Spleen (tissue), 11 donors: Measurements from ENCODE around the gene LCP1. TPM values are rescaled to one million over a fixed set of nuclear protein-coding genes. Genes with fewer than 3 reads are reported as not detected.
A peak's percentile ranks its signal among the peaks of the same experiment; 100 is the strongest.

Experiments used
- DNase-seq: peaks from one replicate; pipeline ENCODE4 v3.0.0-alpha.2; 2020
- H3K27ac ChIP-seq, 8 donors: fragments of 200-600 bp; sonication (generic) in 7 of 8; 1 replicate in 4 of 8; 2 replicates in 4 of 8; pipeline versions ENCODE4 v1.5.0 to v1.8.0; 2016 to 2021; ENCODE audit warnings: inconsistent platforms in 4 of 8, mild to moderate bottlenecking in 4 of 8, moderate library complexity in 1 of 8
- H3K27me3 ChIP-seq, 7 donors: fragments of 200-600 bp; sonication (generic) in 6 of 7; replicated peaks in 1 of 7; 1 replicate in 4 of 7; 2 replicates in 3 of 7; pipeline versions ENCODE4 v1.5.0 to v1.8.0; 2016 to 2021; ENCODE audit warnings: inconsistent platforms in 3 of 7, mild to moderate bottlenecking in 1 of 7
- H3K36me3 ChIP-seq, 6 donors: fragments of 200-600 bp; sonication (generic) in 5 of 6; 1 replicate in 4 of 6; 2 replicates in 2 of 6; pipeline versions ENCODE4 v1.5.0 to v1.8.0; 2016 to 2021; ENCODE audit warnings: inconsistent platforms in 2 of 6
- H3K4me1 ChIP-seq, 6 donors: fragments of 200-600 bp; sonication (generic) in 5 of 6; 1 replicate in 3 of 6; 2 replicates in 3 of 6; pipeline versions ENCODE4 v1.5.0 to v1.8.0; 2016 to 2021; ENCODE audit warnings: inconsistent platforms in 3 of 6
- H3K4me3 ChIP-seq, 8 donors: fragments of 200-600 bp; sonication (generic) in 7 of 8; 1 replicate in 4 of 8; 2 replicates in 4 of 8; pipeline versions ENCODE4 v1.5.0 to v1.8.0; 2016 to 2021; ENCODE audit warnings: inconsistent platforms in 4 of 8, mild to moderate bottlenecking in 4 of 8, moderate library complexity in 2 of 8
- H3K9me3 ChIP-seq, 8 donors: fragments of 200-600 bp; sonication (generic) in 7 of 8; 1 replicate in 4 of 8; 2 replicates in 4 of 8; pipeline versions ENCODE4 v1.5.0 to v1.8.0; 2016 to 2021; ENCODE audit warnings: inconsistent platforms in 4 of 8
- POLR2A ChIP-seq, 3 donors: fragments of 450-650 bp; IDR thresholded peaks; one replicate each; pipeline ENCODE4 v1.5.1; 2017; ENCODE audit warnings: antibody characterized with exemption in 3 of 3, mild to moderate bottlenecking in 1 of 3
- POLR2AphosphoS5 ChIP-seq, 3 donors: sonication (generic); formaldehyde crosslinking; IDR thresholded peaks; one replicate each; pipeline ENCODE4 v1.5.1; 2017; ENCODE audit warnings: antibody characterized with exemption in 3 of 3
- WGBS, 5 donors: extraction: QIAGEN DNeasy Blood & Tissue Kit in 3 of 5; methylation state at CpG; one replicate each; pipeline versions ENCODE4 v1.1.5 to v1.1.7; 2013 to 2018; 5-methylcytosine and 5-hydroxymethylcytosine counted together
- intact Hi-C: fragments of 100-400 bp; cut with DNase I; formaldehyde crosslinking; loops from one replicate; pipeline ENCODE4 v1.15.0; 2023; ENCODE audit warnings: low total_unique reads
- polyA plus RNA-seq, 3 donors: library from polyadenylated mRNA; stranded (reverse); fragments of 200-250 nt; gene quantifications; one replicate each; pipeline ENCODE4 v1.2.1, GENCODE V29; 2013
- total RNA-seq, 7 donors: library from RNA; depleted of rRNA in 3 of 7; stranded (reverse); fragments of >200 nt in 3 of 7; fragmentation: NEBNext Ultra II Directional in 4 of 7; extraction: Animal tissue kit (Norgen Biotek cat#: 25700) in 4 of 7; gene quantifications; one replicate each; pipeline versions ENCODE4 v1.1.0 to v1.2.1, GENCODE V29; 2016 to 2021
- TF ChIP-seq, protein P1 (sequence below), 11 experiments: fragments of 200-600 bp in 7 of 11; fragments of 450-650 bp in 4 of 11; sonication (generic) in 4 of 11; IDR thresholded peaks in 8 of 11; conservative IDR thresholded peaks in 3 of 11; 1 replicate in 7 of 11; 2 replicates in 4 of 11; pipeline versions ENCODE4 v1.4.0 to v1.8.0; 2016 to 2021; ENCODE audit warnings: antibody characterized with exemption in 11 of 11, inconsistent platforms in 4 of 11, mild to moderate bottlenecking in 1 of 11
- donor health status: healthy with polysubstance abuse.
- donor health status: DM: no; HTN: no; CAD: no; lungs with moderate emphysema.
- donor health status: DM: no; HTN: no; CAD: no.
- donor health status: Bipolar disorder and iron deficiency.
- donor health status: healthy.
- donor health status: DM: no; HTN: no; CAD: no.
- donor health status: DM: yes; HTN: yes; CAD: no.

LCP1 gene
- total and polyA plus RNA-seq, 10 donors = 155 to 968 (median 572) TPM

DNA sequence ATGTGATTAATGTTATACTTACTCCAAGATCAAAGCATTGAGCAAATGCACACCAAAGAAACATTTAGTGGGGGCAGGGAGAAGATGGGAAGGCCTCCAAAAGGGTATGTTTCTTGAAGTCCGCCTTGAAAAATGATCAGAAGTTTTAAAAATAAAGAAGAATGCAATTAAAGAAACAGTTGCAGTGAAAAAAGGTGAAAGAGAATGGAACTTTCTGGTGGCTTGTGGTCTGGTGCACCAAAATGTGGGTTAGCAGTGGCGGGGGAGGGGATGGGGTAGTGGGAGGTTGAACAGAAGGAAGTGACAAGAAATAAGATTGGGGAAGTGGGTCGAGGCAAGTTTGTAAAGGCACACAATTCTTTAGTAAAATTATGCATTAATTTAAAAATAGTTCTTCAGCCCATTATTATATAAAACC, 2.5 kb downstream of the LCP1 start:
- DNase-seq = peak; percentile 92
- Histone ChIP-seq H3K4me1 (peaks cover 23 to 74% (median 59%) of the 10 kb centered on the region in 6 donors), H3K27me3 (no peaks in the 10 kb centered on the region), H3K27ac (peak overlapping the region; percentile 31 to 94 (median 90)), H3K4me3 (peak overlapping the region; percentile 13 to 76 (median 52)), H3K36me3 (peaks cover 0 to 6% (median 0%) of the 10 kb centered on the region in 6 donors), H3K9me3 (no peaks in the 10 kb centered on the region)
- intact Hi-C loops = loop anchor here (10.0 kb wide), 1 partner anchor 105 kb away; no protein-coding TSS in a partner anchor
- TF ChIP-seq, protein P1, sequence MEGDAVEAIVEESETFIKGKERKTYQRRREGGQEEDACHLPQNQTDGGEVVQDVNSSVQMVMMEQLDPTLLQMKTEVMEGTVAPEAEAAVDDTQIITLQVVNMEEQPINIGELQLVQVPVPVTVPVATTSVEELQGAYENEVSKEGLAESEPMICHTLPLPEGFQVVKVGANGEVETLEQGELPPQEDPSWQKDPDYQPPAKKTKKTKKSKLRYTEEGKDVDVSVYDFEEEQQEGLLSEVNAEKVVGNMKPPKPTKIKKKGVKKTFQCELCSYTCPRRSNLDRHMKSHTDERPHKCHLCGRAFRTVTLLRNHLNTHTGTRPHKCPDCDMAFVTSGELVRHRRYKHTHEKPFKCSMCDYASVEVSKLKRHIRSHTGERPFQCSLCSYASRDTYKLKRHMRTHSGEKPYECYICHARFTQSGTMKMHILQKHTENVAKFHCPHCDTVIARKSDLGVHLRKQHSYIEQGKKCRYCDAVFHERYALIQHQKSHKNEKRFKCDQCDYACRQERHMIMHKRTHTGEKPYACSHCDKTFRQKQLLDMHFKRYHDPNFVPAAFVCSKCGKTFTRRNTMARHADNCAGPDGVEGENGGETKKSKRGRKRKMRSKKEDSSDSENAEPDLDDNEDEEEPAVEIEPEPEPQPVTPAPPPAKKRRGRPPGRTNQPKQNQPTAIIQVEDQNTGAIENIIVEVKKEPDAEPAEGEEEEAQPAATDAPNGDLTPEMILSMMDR (IDR thresholded peaks at IDR 0.05 in 8 of 11, conservative IDR thresholded peaks at IDR 0.05 in 3 of 11) = no peak
- TF ChIP-seq POLR2AphosphoS5 (IDR thresholded peaks at IDR 0.05) = peak in 1 of 3 donors; percentile 75
- no peak for TF ChIP-seq POLR2A (IDR thresholded peaks at IDR 0.05)
- 13 to 30% (median 22%) methylated on average over 3 of the region's 3 CpGs for WGBS, 5 donors

DNA sequence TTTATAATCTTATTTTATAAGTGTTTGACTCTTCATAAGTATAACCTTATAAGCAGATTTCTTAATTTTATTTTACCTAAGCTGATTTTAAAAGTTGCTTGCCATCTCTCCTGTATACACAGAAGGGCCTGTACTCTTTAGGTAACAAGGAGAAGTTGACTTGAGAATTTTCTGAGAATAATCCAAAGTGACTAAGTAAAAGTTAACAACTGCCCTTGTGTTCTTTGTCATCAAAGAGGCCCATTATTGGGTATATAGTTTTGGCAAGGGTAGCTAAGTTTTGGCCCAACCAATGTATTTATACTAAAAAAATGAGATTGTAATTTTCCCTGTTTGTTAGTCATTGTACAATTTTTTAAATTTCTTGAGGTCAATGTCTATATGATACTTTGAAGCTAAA, 3.2 kb downstream of the LCP1 start:
- TF ChIP-seq POLR2AphosphoS5 (IDR thresholded peaks at IDR 0.05) (no peak), POLR2A (IDR thresholded peaks at IDR 0.05) (no peak)
- TF ChIP-seq, protein P1 (IDR thresholded peaks at IDR 0.05 in 8 of 11, conservative IDR thresholded peaks at IDR 0.05 in 3 of 11) = no peak
- Histone ChIP-seq H3K4me1 (peaks cover 27 to 74% (median 59%) of the 10 kb centered on the region in 6 donors), H3K4me3 (peak overlapping the region in 7 of 8 donors; percentile 49 to 76 (median 54)), H3K9me3 (no peaks in the 10 kb centered on the region), H3K27ac (peak overlapping the region; percentile 77 to 94 (median 90)), H3K27me3 (no peaks in the 10 kb centered on the region), H3K36me3 (peaks cover 0 to 13% (median 0%) of the 10 kb centered on the region in 6 donors)
- DNase-seq = no peak
- intact Hi-C loops = loop anchor here (10.0 kb wide), 1 partner anchor 106 kb away; no protein-coding TSS in a partner anchor

DNA sequence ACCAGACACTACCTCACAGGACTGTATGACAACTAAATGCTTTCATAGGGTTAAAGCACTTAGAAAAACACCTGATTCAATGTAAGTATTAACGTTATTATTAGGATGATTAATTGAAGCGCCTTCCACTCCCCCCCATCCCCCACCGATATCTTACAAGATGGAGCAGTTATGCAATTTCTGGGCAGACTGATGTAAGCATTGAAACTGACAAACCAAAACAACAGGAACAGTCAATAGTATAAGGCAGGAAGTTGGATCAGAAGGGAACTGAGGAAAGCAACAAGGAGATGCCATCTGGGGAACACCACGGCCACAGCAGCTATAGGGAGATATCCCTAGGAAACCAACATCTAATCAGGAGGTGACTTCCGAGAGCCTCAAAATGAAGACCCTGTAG, 3.8 kb downstream of the LCP1 start:
- 18 to 46% (median 35%) methylated on average over 5 of the region's 5 CpGs for WGBS, 5 donors
- intact Hi-C loops = loop anchor here (10.0 kb wide), 1 partner anchor 107 kb away; no protein-coding TSS in a partner anchor
- TF ChIP-seq, protein P1 (IDR thresholded peaks at IDR 0.05 in 8 of 11, conservative IDR thresholded peaks at IDR 0.05 in 3 of 11) = no peak
- TF ChIP-seq POLR2A (IDR thresholded peaks at IDR 0.05) (no peak), POLR2AphosphoS5 (IDR thresholded peaks at IDR 0.05) (peak in 1 of 3 donors; percentile 65)
- H3K27me3 ChIP-seq = no peaks in the 10 kb centered on the region
- H3K4me3 ChIP-seq = peak overlapping the region in 7 of 8 donors; percentile 21 to 76 (median 50)
- H3K4me1 ChIP-seq = peaks cover 26 to 74% (median 59%) of the 10 kb centered on the region in 6 donors
- peaks cover 0 to 14% (median 0%) of the 10 kb centered on the region in 6 donors for H3K36me3 ChIP-seq
- H3K9me3 ChIP-seq = no peaks in the 10 kb centered on the region
- H3K27ac ChIP-seq = peak overlapping the region; percentile 77 to 94 (median 90)
- no peak for DNase-seq

DNA sequence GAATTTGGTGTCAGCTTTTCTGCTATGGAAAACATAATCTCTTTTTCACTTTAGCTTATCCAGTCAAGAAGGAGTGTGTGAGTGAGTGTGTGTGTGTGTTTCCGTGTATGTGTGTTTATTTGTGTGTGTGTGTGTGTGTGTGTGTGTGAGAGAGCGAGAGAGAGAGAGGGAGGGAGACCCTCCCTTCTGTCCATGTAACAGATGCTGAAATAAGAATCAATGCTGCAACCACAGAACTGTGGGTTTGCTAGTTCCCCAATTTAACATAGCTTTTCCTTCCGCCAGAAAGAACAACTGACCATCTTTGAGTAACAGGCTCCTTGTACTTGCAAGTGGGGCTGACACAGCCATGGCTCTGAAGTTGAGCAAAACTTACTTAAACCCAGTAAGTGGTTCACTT, 5.2 kb downstream of the LCP1 start:
- intact Hi-C loops = loop anchor here (10.0 kb wide), 1 partner anchor 108 kb away; no protein-coding TSS in a partner anchor
- Histone ChIP-seq H3K27me3 (no peaks in the 10 kb centered on the region), H3K9me3 (no peaks in the 10 kb centered on the region), H3K4me3 (peak overlapping the region in 5 of 8 donors; percentile 49 to 76 (median 50)), H3K36me3 (peaks cover 0 to 18% (median 0%) of the 10 kb centered on the region in 6 donors), H3K4me1 (peaks cover 37 to 78% (median 64%) of the 10 kb centered on the region in 6 donors), H3K27ac (peak overlapping the region; percentile 77 to 94 (median 90))
- TF ChIP-seq, protein P1 (IDR thresholded peaks at IDR 0.05 in 8 of 11, conservative IDR thresholded peaks at IDR 0.05 in 3 of 11) = no peak
- TF ChIP-seq POLR2A (IDR thresholded peaks at IDR 0.05) (peak in 1 of 3 donors; percentile 67), POLR2AphosphoS5 (IDR thresholded peaks at IDR 0.05) (peak in 1 of 3 donors; percentile 76)
- DNase-seq = no peak
- WGBS, 5 donors = 18 to 35% (median 19%) methylated on average over 3 of the region's 3 CpGs
